Measurements from ENCODE around the gene DCDC2. TPM values are rescaled to one million over a fixed set of nuclear protein-coding genes. Genes with fewer than 3 reads are reported as not detected.

Gene DCDC2
- total RNA-seq, 2 experiments from 2014 or later = 0.06 TPM; not detected in 1

GRCh38 chr6:24257282-24257681 lies 100.6 kb downstream of the DCDC2 start:
- H3K4me2 ChIP-seq (ENCODE audit: low read length) = no peak overlapping the region
- no peaks in the 10 kb centered on the region for H3K9me2 ChIP-seq (ENCODE audit: insufficient read depth, low read length)
- no peak overlapping the region for H2AFZ ChIP-seq (ENCODE audit: low read length)
- no peak overlapping the region for H3K27ac ChIP-seq (ENCODE audit: low read depth, low read length, poor library complexity, severe bottlenecking)
- POLR2A ChIA-PET = interaction anchor here (1.0 kb wide), 1 partner anchor 328 kb away, joined by 4 read pairs; no protein-coding TSS in a partner anchor
- CTCF ChIA-PET (ENCODE audit: unreplicated experiment) = no interaction called here
- intact Hi-C loops (cut with micrococcal nuclease; ENCODE audit: unreplicated experiment) = no loop called here
- no peaks in the 10 kb centered on the region for H3K36me3 ChIP-seq (ENCODE audit: insufficient read depth, low read length)
- no peaks in the 10 kb centered on the region for H3K79me2 ChIP-seq (ENCODE audit: insufficient read depth, low read depth, low read length)
- H3K4me3 ChIP-seq (ENCODE audit: low read depth, low read length, poor library complexity, severe bottlenecking) = no peak overlapping the region
- BruUV-seq (replicated peaks) = no TSS peak
- DNase-seq (ENCODE audit: low spot score) = no peak
- H3K9me3 ChIP-seq (ENCODE audit: low read length) = no peaks in the 10 kb centered on the region
- no peaks in the 10 kb centered on the region for H3K4me1 ChIP-seq (ENCODE audit: insufficient read depth, low read length, poor library complexity, severe bottlenecking)
- TF ChIP-seq CTCF (conservative IDR thresholded peaks at IDR 0.05; ENCODE audit: low read length) (peak; percentile 37; the same call in 1 of the 2 replicates), EZH2phosphoT487 (IDR thresholded peaks at IDR 0.05; ENCODE audit: borderline replicate concordance, low read depth, low read length) (no peak)
- no peaks in the 10 kb centered on the region for H4K20me1 ChIP-seq (ENCODE audit: insufficient read depth, low read length)

GRCh38 chr6:24255676-24256075 lies 102.2 kb downstream of the DCDC2 start:
- no peaks in the 10 kb centered on the region for H3K79me2 ChIP-seq (ENCODE audit: insufficient read depth, low read depth, low read length)
- no peak overlapping the region for H3K4me2 ChIP-seq (ENCODE audit: low read length)
- no peak for TF ChIP-seq EZH2phosphoT487 (IDR thresholded peaks at IDR 0.05; ENCODE audit: borderline replicate concordance, low read depth, low read length)
- TF ChIP-seq CTCF (conservative IDR thresholded peaks at IDR 0.05; ENCODE audit: low read length) = no peak
- no TSS peak for BruUV-seq (replicated peaks)
- DNase-seq (ENCODE audit: low spot score) = no peak
- H3K9me3 ChIP-seq (ENCODE audit: low read length) = no peaks in the 10 kb centered on the region
- intact Hi-C loops (cut with micrococcal nuclease; ENCODE audit: unreplicated experiment) = no loop called here
- POLR2A ChIA-PET = interaction anchor here (0.7 kb wide), 1 partner anchor 771 kb away, joined by 3 read pairs; no protein-coding TSS in a partner anchor
- no peak overlapping the region for H3K4me3 ChIP-seq (ENCODE audit: low read depth, low read length, poor library complexity, severe bottlenecking)
- H3K27ac ChIP-seq (ENCODE audit: low read depth, low read length, poor library complexity, severe bottlenecking) = no peak overlapping the region
- no peaks in the 10 kb centered on the region for H4K20me1 ChIP-seq (ENCODE audit: insufficient read depth, low read length)
- no peak overlapping the region for H2AFZ ChIP-seq (ENCODE audit: low read length)
- H3K9me2 ChIP-seq (ENCODE audit: insufficient read depth, low read length) = no peaks in the 10 kb centered on the region
- CTCF ChIA-PET (ENCODE audit: unreplicated experiment) = no interaction called here
- no peaks in the 10 kb centered on the region for H3K4me1 ChIP-seq (ENCODE audit: insufficient read depth, low read length, poor library complexity, severe bottlenecking)
- H3K36me3 ChIP-seq (ENCODE audit: insufficient read depth, low read length) = no peaks in the 10 kb centered on the region

GRCh38 chr6:24253360-24253759 lies 104.5 kb downstream of the DCDC2 start:
- no peak overlapping the region for H3K4me3 ChIP-seq (ENCODE audit: low read depth, low read length, poor library complexity, severe bottlenecking)
- ChIA-PET CTCF (ENCODE audit: unreplicated experiment) (no interaction called here), POLR2A (interaction anchor here (0.8 kb wide), 1 partner anchor 17 kb away, joined by 3 read pairs; no protein-coding TSS in a partner anchor)
- H3K27ac ChIP-seq (ENCODE audit: low read depth, low read length, poor library complexity, severe bottlenecking) = no peak overlapping the region
- no peak overlapping the region for H3K4me2 ChIP-seq (ENCODE audit: low read length)
- TF ChIP-seq CTCF (conservative IDR thresholded peaks at IDR 0.05; ENCODE audit: low read length) (no peak), EZH2phosphoT487 (IDR thresholded peaks at IDR 0.05; ENCODE audit: borderline replicate concordance, low read depth, low read length) (no peak)
- no peaks in the 10 kb centered on the region for H3K36me3 ChIP-seq (ENCODE audit: insufficient read depth, low read length)
- no peaks in the 10 kb centered on the region for H4K20me1 ChIP-seq (ENCODE audit: insufficient read depth, low read length)
- intact Hi-C loops (cut with micrococcal nuclease; ENCODE audit: unreplicated experiment) = no loop called here
- H3K4me1 ChIP-seq (ENCODE audit: insufficient read depth, low read length, poor library complexity, severe bottlenecking) = no peaks in the 10 kb centered on the region
- DNase-seq (ENCODE audit: low spot score) = no peak
- no peaks in the 10 kb centered on the region for H3K9me2 ChIP-seq (ENCODE audit: insufficient read depth, low read length)
- BruUV-seq (replicated peaks) = no TSS peak
- no peaks in the 10 kb centered on the region for H3K9me3 ChIP-seq (ENCODE audit: low read length)
- no peaks in the 10 kb centered on the region for H3K79me2 ChIP-seq (ENCODE audit: insufficient read depth, low read depth, low read length)
- H2AFZ ChIP-seq (ENCODE audit: low read length) = no peak overlapping the region
